NB4 (cell line): Measurements from ENCODE around the gene LMO1.

Experiments used
- DNase-seq: peaks from one replicate; pipeline ENCODE4 v3.0.0; 2010; ENCODE audit warnings: low read depth
- H3K4me3 ChIP-seq: one replicate; pipeline ENCODE4 v1.5.1; 2011; ENCODE audit warnings: mild to moderate bottlenecking, low read depth, low read length, moderate library complexity
- MYC ChIP-seq: IDR thresholded peaks from 2 replicates; pipeline ENCODE4 v1.6.1; 2011; ENCODE audit warnings: low read depth, low read length
- POLR2A ChIP-seq: IDR thresholded peaks from 2 replicates; pipeline ENCODE4 v1.6.1; 2011; ENCODE audit warnings: mild to moderate bottlenecking; ENCODE audit not compliant: insufficient read length; ENCODE audit errors: extremely low read depth
- TF ChIP-seq, protein P1 (sequence below): IDR thresholded peaks from one replicate; pipeline ENCODE4 v1.5.1; 2012; ENCODE audit warnings: low read depth, low read length
- TF ChIP-seq, protein P2 (sequence below): IDR thresholded peaks from 2 replicates; pipeline ENCODE4 v1.6.1; 2011; ENCODE audit warnings: low read depth, low read length

Gene LMO1

DNA sequence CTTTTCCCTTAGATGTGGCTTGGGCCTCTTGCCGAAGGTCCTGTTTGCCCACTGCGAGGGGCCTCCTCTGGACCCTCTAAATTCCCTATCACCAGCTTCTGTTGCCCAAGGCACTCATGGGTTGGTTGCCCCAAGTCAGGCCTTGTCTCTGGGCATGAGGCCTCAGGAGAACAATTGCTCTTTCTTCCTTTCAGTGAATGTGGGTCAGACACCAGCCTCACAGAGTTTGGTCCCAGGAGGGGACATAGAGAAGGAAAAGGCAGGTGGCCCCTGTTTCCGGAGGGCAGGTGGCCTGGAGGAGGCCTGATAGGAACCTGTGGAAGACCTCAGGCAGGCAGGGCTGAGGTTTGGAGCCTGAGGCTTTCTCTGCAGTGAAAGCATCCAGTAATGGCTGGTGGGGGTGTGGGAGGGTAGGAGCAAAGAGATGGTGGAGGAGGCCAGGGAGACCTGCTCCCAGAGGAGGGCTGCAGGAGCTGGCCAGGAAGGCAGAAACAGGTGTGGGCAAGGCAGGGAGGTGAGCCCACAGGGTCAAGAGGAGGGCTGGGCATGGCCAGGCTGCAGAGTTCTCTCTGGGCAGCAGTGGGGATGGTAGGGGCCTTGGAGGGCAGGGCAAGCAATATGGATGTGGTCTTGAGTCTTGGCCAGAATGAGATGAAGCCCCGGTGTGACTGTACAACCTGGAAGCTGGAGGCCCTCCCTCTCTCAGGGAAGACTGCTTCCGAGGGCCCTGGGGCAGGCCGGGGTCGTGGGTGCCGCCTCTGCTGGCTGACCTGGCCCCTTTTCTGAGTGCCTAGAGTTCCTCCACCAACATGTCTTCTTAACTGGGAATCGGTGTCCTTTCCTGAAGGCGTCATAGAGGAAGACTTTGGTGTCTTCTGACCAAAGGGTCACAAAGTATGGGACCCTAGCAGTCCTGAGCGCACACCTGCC, 28.0 kb upstream of the LMO1 start:
- DNase-seq = no peak
- TF ChIP-seq MYC (no peak), POLR2A (no peak)
- TF ChIP-seq, protein P1, sequence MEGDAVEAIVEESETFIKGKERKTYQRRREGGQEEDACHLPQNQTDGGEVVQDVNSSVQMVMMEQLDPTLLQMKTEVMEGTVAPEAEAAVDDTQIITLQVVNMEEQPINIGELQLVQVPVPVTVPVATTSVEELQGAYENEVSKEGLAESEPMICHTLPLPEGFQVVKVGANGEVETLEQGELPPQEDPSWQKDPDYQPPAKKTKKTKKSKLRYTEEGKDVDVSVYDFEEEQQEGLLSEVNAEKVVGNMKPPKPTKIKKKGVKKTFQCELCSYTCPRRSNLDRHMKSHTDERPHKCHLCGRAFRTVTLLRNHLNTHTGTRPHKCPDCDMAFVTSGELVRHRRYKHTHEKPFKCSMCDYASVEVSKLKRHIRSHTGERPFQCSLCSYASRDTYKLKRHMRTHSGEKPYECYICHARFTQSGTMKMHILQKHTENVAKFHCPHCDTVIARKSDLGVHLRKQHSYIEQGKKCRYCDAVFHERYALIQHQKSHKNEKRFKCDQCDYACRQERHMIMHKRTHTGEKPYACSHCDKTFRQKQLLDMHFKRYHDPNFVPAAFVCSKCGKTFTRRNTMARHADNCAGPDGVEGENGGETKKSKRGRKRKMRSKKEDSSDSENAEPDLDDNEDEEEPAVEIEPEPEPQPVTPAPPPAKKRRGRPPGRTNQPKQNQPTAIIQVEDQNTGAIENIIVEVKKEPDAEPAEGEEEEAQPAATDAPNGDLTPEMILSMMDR = no peak
- TF ChIP-seq, protein P2, sequence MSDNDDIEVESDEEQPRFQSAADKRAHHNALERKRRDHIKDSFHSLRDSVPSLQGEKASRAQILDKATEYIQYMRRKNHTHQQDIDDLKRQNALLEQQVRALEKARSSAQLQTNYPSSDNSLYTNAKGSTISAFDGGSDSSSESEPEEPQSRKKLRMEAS = no peak
- no peak overlapping the region for H3K4me3 ChIP-seq

GRCh38 chr11:8290081-8290810, 26.6 kb upstream of the LMO1 start:
- no peak for DNase-seq
- no peak overlapping the region for H3K4me3 ChIP-seq
- TF ChIP-seq, protein P1 = no peak
- TF ChIP-seq POLR2A (no peak), MYC (no peak)
- TF ChIP-seq, protein P2 = no peak

GRCh38 chr11:8289492-8289918, 25.8 kb upstream of the LMO1 start:
- DNase-seq = no peak
- TF ChIP-seq POLR2A (no peak), MYC (no peak)
- TF ChIP-seq, protein P1 = no peak
- TF ChIP-seq, protein P2 = no peak
- no peak overlapping the region for H3K4me3 ChIP-seq

DNA sequence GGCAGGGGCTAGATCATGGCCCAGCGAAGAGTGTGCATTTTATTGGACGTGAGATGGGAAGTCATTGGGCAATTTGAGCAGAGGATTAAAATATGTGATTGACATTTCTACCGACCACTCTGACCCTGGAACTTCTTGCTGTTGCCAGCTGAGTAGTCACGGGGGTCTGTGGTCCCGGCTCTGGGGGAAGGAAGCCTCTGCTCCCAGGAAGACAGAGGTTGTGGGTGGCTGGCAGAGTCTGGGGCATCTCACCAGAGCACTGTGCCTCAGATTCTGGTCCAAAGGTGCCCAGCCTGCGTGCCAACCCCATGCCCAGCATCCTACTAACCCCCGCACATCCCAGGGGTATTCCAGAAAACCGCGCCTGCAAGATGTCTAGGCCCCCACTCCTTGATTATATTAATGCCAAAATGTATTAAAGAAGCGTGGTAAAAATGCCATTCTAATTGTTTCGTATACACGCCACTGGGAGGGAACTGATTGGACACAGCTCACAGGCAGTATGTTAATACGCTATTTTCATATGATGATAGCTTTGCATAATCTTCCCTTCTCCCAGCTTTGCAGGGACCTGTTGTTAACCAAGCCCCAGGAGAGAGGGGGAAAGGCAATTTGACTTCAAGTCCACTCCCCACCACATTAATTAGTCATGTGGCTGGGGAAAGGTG, 25.3 kb upstream of the LMO1 start:
- H3K4me3 ChIP-seq = no peak overlapping the region
- TF ChIP-seq, protein P1 = no peak
- TF ChIP-seq MYC (no peak), POLR2A (no peak)
- TF ChIP-seq, protein P2 = no peak
- no peak for DNase-seq

DNA sequence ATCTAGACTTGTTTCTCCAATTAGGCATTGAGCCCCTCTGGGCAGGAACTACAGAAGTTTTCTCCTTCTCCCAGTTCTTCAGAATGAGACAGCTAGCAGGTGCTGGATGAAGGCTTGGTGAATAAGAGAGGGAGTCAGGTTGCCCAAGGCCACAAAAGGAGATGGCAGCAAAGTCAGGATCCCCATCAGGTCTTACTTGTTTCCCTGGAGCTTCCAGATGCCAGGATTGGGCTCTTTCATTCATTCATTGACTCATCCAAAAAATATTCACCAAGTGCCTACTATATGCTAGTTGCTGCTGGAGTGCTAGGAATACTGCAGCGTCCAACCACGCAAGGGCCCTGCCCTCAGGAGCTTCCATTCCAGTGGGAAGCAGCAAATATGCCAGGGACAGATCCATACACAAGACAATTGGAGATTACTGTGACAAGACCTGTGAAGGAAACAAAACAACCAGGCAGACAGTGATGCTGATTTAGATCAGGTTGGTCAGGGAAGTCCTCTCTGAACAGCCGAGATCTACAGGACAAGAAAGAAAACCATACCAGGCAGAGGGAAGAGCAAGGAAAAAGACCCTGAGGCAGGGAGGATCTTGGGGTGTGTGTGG, 24.6 kb upstream of the LMO1 start:
- TF ChIP-seq POLR2A (no peak), MYC (no peak)
- TF ChIP-seq, protein P1 = no peak
- TF ChIP-seq, protein P2 = no peak
- DNase-seq = no peak

More for the DNA sequence above, 24.6 kb upstream of the LMO1 start:
- H3K4me3 ChIP-seq = no peak overlapping the region
